Measurements from ENCODE around the gene DKK3. TPM values are rescaled to one million over a fixed set of nuclear protein-coding genes. Genes with fewer than 3 reads are reported as not detected.

DKK3 gene
- total and polyA plus RNA-seq, 4 donors = 3.1 to 9.9 (median 7.1) TPM

- TF ChIP-seq HNF4A (conservative IDR thresholded peaks at IDR 0.05) = no peak
- no peak for TF ChIP-seq ZBTB33 (IDR thresholded peaks at IDR 0.05)
- no peak for TF ChIP-seq FOXA2 (IDR thresholded peaks at IDR 0.05)
- no peak for TF ChIP-seq JUND (IDR thresholded peaks at IDR 0.05)
- TF ChIP-seq ATF3 (IDR thresholded peaks at IDR 0.05) = no peak
- no peak for TF ChIP-seq MAX (IDR thresholded peaks at IDR 0.05)
- no peak for TF ChIP-seq HNF4G (IDR thresholded peaks at IDR 0.05)
- no peak for TF ChIP-seq RAD21 (IDR thresholded peaks at IDR 0.05)
- no peak for TF ChIP-seq TAF1 (conservative IDR thresholded peaks at IDR 0.05)
- no peak for TF ChIP-seq NR2F2 (IDR thresholded peaks at IDR 0.05)
- no peak for TF ChIP-seq EGR1 (IDR thresholded peaks at IDR 0.05; ENCODE audit: low read depth in 2 of 2)
- no peak for TF ChIP-seq GABPA (IDR thresholded peaks at IDR 0.05 in 1 of 2, conservative IDR thresholded peaks at IDR 0.05 in 1 of 2)
- no peak for TF ChIP-seq RXRA (IDR thresholded peaks at IDR 0.05)
- no peak for TF ChIP-seq YY1 (IDR thresholded peaks at IDR 0.05)
- no peak for TF ChIP-seq FOXA1 (IDR thresholded peaks at IDR 0.05)
- TF ChIP-seq REST (IDR thresholded peaks at IDR 0.05) = no peak
- no peak for TF ChIP-seq CTCF (IDR thresholded peaks at IDR 0.05; ENCODE audit: low read depth, low read length, missing input control)
- TF ChIP-seq SP1 (IDR thresholded peaks at IDR 0.05) = no peak
- Histone ChIP-seq H3K27me3 (ENCODE audit: control insufficient read depth in 4 of 4, insufficient read depth in 4 of 4, low read length in 3 of 4) (no peaks in the 10 kb centered on the region), H3K9ac (ENCODE audit: low read depth in 1 of 2, low read length in 2 of 2) (no peak overlapping the region), H3K4me3 (ENCODE audit: low read depth in 1 of 3, low read length in 3 of 3) (no peak overlapping the region), H3K4me1 (ENCODE audit: control insufficient read depth in 4 of 4, insufficient read depth in 4 of 4, low read length in 3 of 4) (peaks cover 2 to 28% (median 21%) of the 10 kb centered on the region in 4 donors), H3K27ac (ENCODE audit: low read depth in 1 of 2, low read length in 2 of 2) (no peak overlapping the region), H3K9me3 (ENCODE audit: control insufficient read depth in 4 of 4, low read length in 3 of 4) (no peaks in the 10 kb centered on the region), H3K36me3 (ENCODE audit: control insufficient read depth in 4 of 4, insufficient read depth in 3 of 4, low read depth in 1 of 4, low read length in 3 of 4) (peaks cover 0 to 2% (median under 1%) of the 10 kb centered on the region in 4 donors)
- DNase-seq (ENCODE audit: low spot score) = no peak
- WGBS = 89% methylated on average over 7 of the region's 7 CpGs
Measured at GRCh38 chr11:11963067-11963466, 45.4 kb downstream of the DKK3 start.
